ENCODE data around the gene XKR8. TPM values are rescaled to one million over a fixed set of nuclear protein-coding genes. Genes with fewer than 3 reads are reported as not detected.

Gene XKR8
- total and polyA plus RNA-seq, 10 of the 15 experiments (the other 5 are each of a cell fraction or from before 2014, with no cell fraction given) = 0.80 to 3.7 (median 2.6) TPM

- Histone ChIP-seq H3K4me3 (peak overlapping the region; percentile 82; the same call in 1 of the 2 replicates), H2AFZ (ENCODE audit: control insufficient read depth, low read depth, low read length) (no peak overlapping the region), H4K20me1 (ENCODE audit: control insufficient read depth, insufficient read depth) (no peaks in the 10 kb centered on the region), H3K9me3 (replicated peaks; ENCODE audit: control insufficient read depth, insufficient read depth, low read length) (no peaks in the 10 kb centered on the region), H3K27ac (ENCODE audit: control insufficient read depth, insufficient read depth) (no peak overlapping the region), H3K27me3 (replicated peaks in 1 of 2; ENCODE audit: control insufficient read depth in 2 of 2, insufficient read depth in 2 of 2, low read length in 1 of 2) (no peaks in the 10 kb centered on the region), H3K4me1 (ENCODE audit: control insufficient read depth, insufficient read depth, low read length) (peaks cover 4% of the 10 kb centered on the region), H3K79me2 (ENCODE audit: control insufficient read depth, insufficient read depth, low read length) (no peaks in the 10 kb centered on the region), H3K9ac (ENCODE audit: control insufficient read depth, insufficient read depth, low read length) (no peak overlapping the region; the same call in 1 of the 2 replicates), H3K36me3 (ENCODE audit: control insufficient read depth in 2 of 2, insufficient read depth in 2 of 2, low read length in 1 of 2) (peaks cover 0 to 2% of the 10 kb centered on the region in 2 experiments; a peak in 2 of 4 replicates), H3K4me2 (ENCODE audit: control insufficient read depth, insufficient read depth) (peak overlapping the region; percentile 90)
- SMC1A ChIA-PET (ENCODE audit: uncharacterized antibody, unreplicated experiment) = interaction anchor here (1.9 kb wide), 1 partner anchor 129 kb away, joined by 5 read pairs; no protein-coding TSS in a partner anchor
- DNase-seq (ENCODE audit: low read depth, low spot score) (no peak), ATAC-seq (no peak), FAIRE-seq (no peak)
- POLR2A ChIA-PET = interaction anchor here (0.8 kb wide), 1 partner anchor 69 kb away, joined by 4 read pairs; no protein-coding TSS in a partner anchor
- RAD21 ChIA-PET (ENCODE audit: unreplicated experiment) = no interaction called here
- intact Hi-C loops (cut with micrococcal nuclease; ENCODE audit: unreplicated experiment) = no loop called here
- CTCF ChIA-PET = interaction anchor here (1.0 to 1.2 kb wide), 3 partner anchors 10 to 248 kb away, joined by 3 to 4 read pairs (median 4); no protein-coding TSS in a partner anchor
- in situ Hi-C loops (cut with MboI) = no loop called here
- TF ChIP-seq CBX3 (IDR thresholded peaks at IDR 0.05; ENCODE audit: borderline replicate concordance, low read depth) = no peak
- TF ChIP-seq TAF1 (IDR thresholded peaks at IDR 0.05; ENCODE audit: borderline replicate concordance, low read depth, low read length) = no peak
- TF ChIP-seq SRF (IDR thresholded peaks at IDR 0.05; ENCODE audit: low read depth in 2 of 2, low read length in 2 of 2) = no peak
- no peak for TF ChIP-seq NR2F1 (conservative IDR thresholded peaks at IDR 0.05)
- TF ChIP-seq, protein P1, sequence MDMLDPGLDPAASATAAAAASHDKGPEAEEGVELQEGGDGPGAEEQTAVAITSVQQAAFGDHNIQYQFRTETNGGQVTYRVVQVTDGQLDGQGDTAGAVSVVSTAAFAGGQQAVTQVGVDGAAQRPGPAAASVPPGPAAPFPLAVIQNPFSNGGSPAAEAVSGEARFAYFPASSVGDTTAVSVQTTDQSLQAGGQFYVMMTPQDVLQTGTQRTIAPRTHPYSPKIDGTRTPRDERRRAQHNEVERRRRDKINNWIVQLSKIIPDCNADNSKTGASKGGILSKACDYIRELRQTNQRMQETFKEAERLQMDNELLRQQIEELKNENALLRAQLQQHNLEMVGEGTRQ (IDR thresholded peaks at IDR 0.05; ENCODE audit: borderline replicate concordance, low read depth, low read length) = no peak
- TF ChIP-seq, protein P2, sequence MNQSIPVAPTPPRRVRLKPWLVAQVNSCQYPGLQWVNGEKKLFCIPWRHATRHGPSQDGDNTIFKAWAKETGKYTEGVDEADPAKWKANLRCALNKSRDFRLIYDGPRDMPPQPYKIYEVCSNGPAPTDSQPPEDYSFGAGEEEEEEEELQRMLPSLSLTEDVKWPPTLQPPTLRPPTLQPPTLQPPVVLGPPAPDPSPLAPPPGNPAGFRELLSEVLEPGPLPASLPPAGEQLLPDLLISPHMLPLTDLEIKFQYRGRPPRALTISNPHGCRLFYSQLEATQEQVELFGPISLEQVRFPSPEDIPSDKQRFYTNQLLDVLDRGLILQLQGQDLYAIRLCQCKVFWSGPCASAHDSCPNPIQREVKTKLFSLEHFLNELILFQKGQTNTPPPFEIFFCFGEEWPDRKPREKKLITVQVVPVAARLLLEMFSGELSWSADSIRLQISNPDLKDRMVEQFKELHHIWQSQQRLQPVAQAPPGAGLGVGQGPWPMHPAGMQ (IDR thresholded peaks at IDR 0.05; ENCODE audit: borderline replicate concordance) = no peak
- TF ChIP-seq POLR2AphosphoS2 (IDR thresholded peaks at IDR 0.05; ENCODE audit: low read depth, low read length) = no peak
- TF ChIP-seq EP300 (IDR thresholded peaks at IDR 0.05; ENCODE audit: borderline replicate concordance in 1 of 2, control insufficient read depth in 1 of 2, low read depth in 2 of 2, low read length in 2 of 2) = no peak
- no peak for TF ChIP-seq BACH1 (IDR thresholded peaks at IDR 0.05; ENCODE audit: borderline replicate concordance)
- no peak for TF ChIP-seq DPF2 (IDR thresholded peaks at IDR 0.05)
- TF ChIP-seq SUPT20H (IDR thresholded peaks at IDR 0.05; ENCODE audit: borderline replicate concordance, control insufficient read depth, low read depth, low read length) = no peak
- TF ChIP-seq ZBTB11 (CRISPR knock-in tag; IDR thresholded peaks at IDR 0.05) = no peak
- no peak for TF ChIP-seq NFYA (IDR thresholded peaks at IDR 0.05; ENCODE audit: borderline replicate concordance, low read depth, low read length)
- 75% methylated on average over 13 of the region's 13 CpGs for WGBS (ENCODE audit: insufficient coverage, insufficient replicate concordance, low lambda C conversion rate, missing lambda C conversion rate)
- TSS peak; percentile 52 for BruUV-seq (replicated peaks)
These were observed 1.2 kb downstream of the XKR8 start for GRCh38 chr1:27960762-27961645.

All from GM12878 (cell line).